Loucy (cell line): ENCODE measurements around the gene IFITM5.

Experiments
- CTCF ChIP-seq: fragments of 200-600 bp; sonication (generic); conservative IDR thresholded peaks from 2 replicates; pipeline ENCODE4 v1.5.1; 2014; ENCODE audit warnings: mild to moderate bottlenecking, antibody characterized with exemption, low read length
- EZH2phosphoT487 ChIP-seq: fragments of 200-600 bp; IDR thresholded peaks from 2 replicates; pipeline ENCODE4 v1.6.1; 2018; ENCODE audit warnings: antibody characterized with exemption, mild to moderate bottlenecking, moderate library complexity, borderline replicate concordance

- no peak for TF ChIP-seq EZH2phosphoT487
- TF ChIP-seq CTCF, result no peak
These were observed 17.6 kb upstream of the IFITM5 start for GRCh38 chr11:316891-317301.
